Neuronal stem cell (in vitro differentiated cells): Measurements from ENCODE around the gene ADISSP.

Experiments
- DNase-seq: peaks from one replicate; pipeline ENCODE4 v3.0.0-alpha.2; 2013; ENCODE audit warnings: low spot score
- H2AFZ ChIP-seq: one replicate; pipeline ENCODE4 v1.6.1; 2013; ENCODE audit warnings: mild to moderate bottlenecking, low read length, inconsistent platforms
- H2AK5ac ChIP-seq: 2 replicates; pipeline ENCODE4 v1.6.1; 2013; ENCODE audit warnings: low read depth, mild to moderate bottlenecking, inconsistent platforms, low read length, moderate library complexity, mixed read lengths
- H2BK120ac ChIP-seq: 2 replicates; pipeline ENCODE4 v1.6.1; 2013; ENCODE audit warnings: low read depth, mild to moderate bottlenecking, inconsistent platforms, low read length, moderate library complexity, mixed read lengths
- H2BK12ac ChIP-seq: one replicate; pipeline ENCODE4 v1.6.1; 2013; ENCODE audit warnings: low read length, inconsistent platforms
- H2BK15ac ChIP-seq: 2 replicates; pipeline ENCODE4 v1.6.1; 2013; ENCODE audit warnings: mild to moderate bottlenecking, low read length, inconsistent platforms, mixed read lengths
- H2BK5ac ChIP-seq: one replicate; pipeline ENCODE4 v1.6.1; 2013; ENCODE audit warnings: inconsistent platforms, mild to moderate bottlenecking, low read length, moderate library complexity
- H3K14ac ChIP-seq: one replicate; pipeline ENCODE4 v1.6.1; 2013; ENCODE audit warnings: low read length, inconsistent platforms
- H3K18ac ChIP-seq: 2 replicates; pipeline ENCODE4 v1.6.1; 2013; ENCODE audit warnings: low read length, inconsistent platforms
- H3K23ac ChIP-seq: 2 replicates; pipeline ENCODE4 v1.6.1; 2013; ENCODE audit warnings: low read depth, mild to moderate bottlenecking, mixed read lengths, low read length, inconsistent platforms; ENCODE audit not compliant: poor library complexity
- H3K27ac ChIP-seq: replicated peaks from 3 replicates; pipeline ENCODE4 v1.5.1; 2013; ENCODE audit warnings: low read length, inconsistent platforms
- H3K27me3 ChIP-seq, 3 experiments: 2 replicates each; pipeline ENCODE4 v1.6.1; 2013; ENCODE audit warnings: low read length in 3 of 3, mild to moderate bottlenecking in 2 of 3, inconsistent platforms in 1 of 3, low read depth in 1 of 3, mixed read lengths in 1 of 3, moderate library complexity in 1 of 3; ENCODE audit not compliant: control insufficient read depth in 3 of 3, insufficient read depth in 3 of 3
- H3K36me3 ChIP-seq, 2 donors: replicated peaks in 1 of 2; 2 replicates each; pipeline ENCODE4 v1.6.1; 2013; ENCODE audit warnings: low read length in 2 of 2; ENCODE audit not compliant: control insufficient read depth in 2 of 2, insufficient read depth in 2 of 2
- H3K4ac ChIP-seq: 2 replicates; pipeline ENCODE4 v1.6.1; 2013; ENCODE audit warnings: inconsistent platforms, mild to moderate bottlenecking, low read length, moderate library complexity
- H3K4me1 ChIP-seq, 2 donors: 1 replicate in 1 of 2; 2 replicates in 1 of 2; pipeline ENCODE4 v1.6.1; 2013; ENCODE audit warnings: low read length in 2 of 2, low read depth in 1 of 2; ENCODE audit not compliant: control insufficient read depth in 2 of 2, insufficient read depth in 1 of 2
- H3K4me2 ChIP-seq: one replicate; pipeline ENCODE4 v1.6.1; 2013; ENCODE audit warnings: mild to moderate bottlenecking, low read length, inconsistent platforms; ENCODE audit not compliant: insufficient read depth, poor library complexity, severe bottlenecking
- H3K4me3 ChIP-seq, 2 donors: 2 replicates each; pipeline ENCODE4 v1.5.1; 2013; ENCODE audit warnings: low read length in 2 of 2, mild to moderate bottlenecking in 2 of 2, inconsistent platforms in 1 of 2, moderate library complexity in 1 of 2
- H3K79me1 ChIP-seq: one replicate; pipeline ENCODE4 v1.6.1; 2013; ENCODE audit warnings: low read depth, mild to moderate bottlenecking, inconsistent platforms, low read length, moderate library complexity
- H3K9ac ChIP-seq: one replicate; pipeline ENCODE4 v1.6.1; 2013; ENCODE audit warnings: mild to moderate bottlenecking, low read depth, low read length, inconsistent platforms; ENCODE audit not compliant: poor library complexity
- H3K9me3 ChIP-seq, 2 donors: replicated peaks in 1 of 2; 2 replicates each; pipeline versions ENCODE3 to v1.6.1; 2013; ENCODE audit warnings: low read length in 2 of 2, mild to moderate bottlenecking in 2 of 2, inconsistent platforms in 1 of 2, low read depth in 1 of 2, mixed read lengths in 1 of 2, moderate library complexity in 1 of 2; ENCODE audit not compliant: control insufficient read depth in 2 of 2, insufficient read depth in 1 of 2
- H4K8ac ChIP-seq: one replicate; pipeline ENCODE4 v1.6.1; 2013; ENCODE audit warnings: low read depth, mild to moderate bottlenecking, inconsistent platforms, low read length, moderate library complexity
- H4K91ac ChIP-seq: one replicate; pipeline ENCODE4 v1.6.1; 2013; ENCODE audit warnings: low read length, low read depth, mild to moderate bottlenecking, inconsistent platforms; ENCODE audit not compliant: poor library complexity
- WGBS, 2 donors: extraction: QIAGEN DNeasy Blood & Tissue Kit; methylation state at CpG; one replicate each; pipeline ENCODE4 v1.1.7; 2013; ENCODE audit warnings: missing lambda C conversion rate in 2 of 2, mixed read lengths in 1 of 2; ENCODE audit not compliant: insufficient read length in 2 of 2, insufficient replicate concordance in 1 of 2; ENCODE audit errors: extremely low coverage in 2 of 2; 5-methylcytosine and 5-hydroxymethylcytosine counted together

Gene ADISSP

DNA sequence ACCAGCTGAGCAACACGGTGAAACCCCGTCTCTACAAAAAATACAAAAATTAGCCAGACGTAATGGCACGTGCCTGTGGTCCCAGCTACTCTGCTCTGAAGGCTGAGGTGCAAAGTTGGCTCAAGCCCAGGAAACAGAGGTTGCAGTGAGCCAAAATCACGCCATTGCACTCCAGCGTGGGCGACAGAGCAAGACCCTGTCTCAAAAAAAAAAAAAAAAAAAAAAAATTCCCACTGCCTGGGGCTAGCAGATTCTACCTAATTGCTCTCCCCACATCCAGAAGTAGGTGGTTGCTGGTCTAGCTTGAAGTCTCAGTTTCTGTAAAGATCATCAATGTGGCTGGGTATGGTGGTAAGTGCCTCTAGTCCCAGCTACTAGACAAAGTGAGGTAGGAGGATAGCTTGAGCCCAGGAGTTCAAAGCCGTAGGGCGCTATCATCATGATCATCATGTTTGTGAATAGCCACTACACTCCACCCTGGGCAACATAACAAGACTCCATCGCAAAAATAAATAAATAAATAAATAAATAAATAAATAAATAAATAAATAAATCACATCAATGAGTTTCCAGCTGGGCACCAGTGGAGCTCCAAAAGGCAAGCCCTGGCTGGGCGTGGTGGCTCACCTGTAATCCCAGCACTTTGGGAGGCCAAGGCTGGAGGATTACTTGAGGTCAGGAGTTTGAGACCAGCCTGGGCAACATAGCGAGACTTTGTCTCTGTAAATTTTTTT, 46.5 kb upstream of the ADISSP start:
- H3K18ac ChIP-seq = no peak overlapping the region
- peaks cover 4 to 11% of the 10 kb centered on the region in 2 donors for H3K4me1 ChIP-seq
- no peak overlapping the region for H4K91ac ChIP-seq
- H3K23ac ChIP-seq = no peak overlapping the region
- no peak overlapping the region for H2BK120ac ChIP-seq
- H3K79me1 ChIP-seq = no peaks in the 10 kb centered on the region
- no CpG with 5 or more reads among the region's 12 CpGs for WGBS, 2 donors
- H2BK15ac ChIP-seq = no peak overlapping the region
- H3K14ac ChIP-seq = no peak overlapping the region
- H3K9ac ChIP-seq = no peak overlapping the region
- H2BK12ac ChIP-seq = no peak overlapping the region
- H2AFZ ChIP-seq = no peak overlapping the region
- H3K36me3 ChIP-seq = no peaks in the 10 kb centered on the region
- H2BK5ac ChIP-seq = no peak overlapping the region
- H3K4ac ChIP-seq = no peak overlapping the region
- no peak overlapping the region for H3K27ac ChIP-seq
- no peak overlapping the region for H2AK5ac ChIP-seq
- no peaks in the 10 kb centered on the region for H3K27me3 ChIP-seq
- no peak overlapping the region for H3K4me3 ChIP-seq
- no peak overlapping the region for H4K8ac ChIP-seq
- DNase-seq = no peak
- H3K4me2 ChIP-seq = no peak overlapping the region
- H3K9me3 ChIP-seq = no peaks in the 10 kb centered on the region

GRCh38 chr20:3812975-3813847, 45.7 kb upstream of the ADISSP start:
- WGBS, 2 donors = no CpG with 5 or more reads among the region's 8 CpGs
- DNase-seq = no peak
- H2BK12ac ChIP-seq = no peak overlapping the region

GRCh38 chr20:3812259-3812681, 44.7 kb upstream of the ADISSP start:
- H2BK120ac ChIP-seq = no peak overlapping the region
- no peaks in the 10 kb centered on the region for H3K27me3 ChIP-seq
- peaks cover 7 to 11% of the 10 kb centered on the region in 2 donors for H3K4me1 ChIP-seq
- H3K23ac ChIP-seq = no peak overlapping the region
- no peak overlapping the region for H2BK15ac ChIP-seq
- no peak overlapping the region for H4K8ac ChIP-seq
- no peak overlapping the region for H3K9ac ChIP-seq
- H3K14ac ChIP-seq = no peak overlapping the region
- no peak overlapping the region for H2BK12ac ChIP-seq
- no peaks in the 10 kb centered on the region for H3K36me3 ChIP-seq
- H3K9me3 ChIP-seq = no peaks in the 10 kb centered on the region
- H3K4ac ChIP-seq = no peak overlapping the region
- H2AK5ac ChIP-seq = no peak overlapping the region
- DNase-seq = no peak
- WGBS, 2 donors = no CpG with 5 or more reads among the region's 9 CpGs
- no peaks in the 10 kb centered on the region for H3K79me1 ChIP-seq
- no peak overlapping the region for H4K91ac ChIP-seq
- no peak overlapping the region for H3K27ac ChIP-seq
- H3K18ac ChIP-seq = no peak overlapping the region
- no peak overlapping the region for H3K4me2 ChIP-seq
- H2AFZ ChIP-seq = peak overlapping the region; percentile 84
- H3K4me3 ChIP-seq = no peak overlapping the region
- H2BK5ac ChIP-seq = no peak overlapping the region

More at GRCh38 chr20:3812975-3813847, 45.7 kb upstream of the ADISSP start:
- Histone ChIP-seq H3K23ac (no peak overlapping the region), H3K4me2 (no peak overlapping the region), H3K79me1 (no peaks in the 10 kb centered on the region), H4K91ac (no peak overlapping the region), H2AFZ (no peak overlapping the region), H2BK5ac (no peak overlapping the region), H3K4ac (no peak overlapping the region), H3K27me3 (no peaks in the 10 kb centered on the region), H3K36me3 (no peaks in the 10 kb centered on the region), H3K27ac (no peak overlapping the region), H4K8ac (no peak overlapping the region), H2AK5ac (no peak overlapping the region), H3K18ac (no peak overlapping the region), H3K4me3 (no peak overlapping the region), H3K9me3 (no peaks in the 10 kb centered on the region), H3K4me1 (peaks cover 4 to 11% of the 10 kb centered on the region in 2 donors), H2BK120ac (no peak overlapping the region), H2BK15ac (no peak overlapping the region), H3K9ac (no peak overlapping the region), H3K14ac (no peak overlapping the region)
